Choroid plexus epithelial cell (primary cell): Measurements from ENCODE around the gene CDCA4.
"Not testable (repeated sequence)": the region's sequence is repeated elsewhere in the genome, so short reads cannot be mapped to it uniquely, and the experiment has no call there.

ENCODE experiments used
- DNase-seq: peaks from one replicate; pipeline ENCODE4 v3.0.0-alpha.2; 2010; ENCODE audit warnings: low read depth
- H3K4me3 ChIP-seq: 2 replicates; pipeline ENCODE4 v1.5.1; 2011; ENCODE audit warnings: low read depth, mild to moderate bottlenecking, control low read depth, low read length, moderate library complexity
- TF ChIP-seq, protein P1 (sequence below): conservative IDR thresholded peaks from 2 replicates; pipeline ENCODE4 v1.5.1; 2011; ENCODE audit warnings: low read depth, mild to moderate bottlenecking, control low read depth, inconsistent platforms, low read length, moderate library complexity

The CDCA4 gene

DNA sequence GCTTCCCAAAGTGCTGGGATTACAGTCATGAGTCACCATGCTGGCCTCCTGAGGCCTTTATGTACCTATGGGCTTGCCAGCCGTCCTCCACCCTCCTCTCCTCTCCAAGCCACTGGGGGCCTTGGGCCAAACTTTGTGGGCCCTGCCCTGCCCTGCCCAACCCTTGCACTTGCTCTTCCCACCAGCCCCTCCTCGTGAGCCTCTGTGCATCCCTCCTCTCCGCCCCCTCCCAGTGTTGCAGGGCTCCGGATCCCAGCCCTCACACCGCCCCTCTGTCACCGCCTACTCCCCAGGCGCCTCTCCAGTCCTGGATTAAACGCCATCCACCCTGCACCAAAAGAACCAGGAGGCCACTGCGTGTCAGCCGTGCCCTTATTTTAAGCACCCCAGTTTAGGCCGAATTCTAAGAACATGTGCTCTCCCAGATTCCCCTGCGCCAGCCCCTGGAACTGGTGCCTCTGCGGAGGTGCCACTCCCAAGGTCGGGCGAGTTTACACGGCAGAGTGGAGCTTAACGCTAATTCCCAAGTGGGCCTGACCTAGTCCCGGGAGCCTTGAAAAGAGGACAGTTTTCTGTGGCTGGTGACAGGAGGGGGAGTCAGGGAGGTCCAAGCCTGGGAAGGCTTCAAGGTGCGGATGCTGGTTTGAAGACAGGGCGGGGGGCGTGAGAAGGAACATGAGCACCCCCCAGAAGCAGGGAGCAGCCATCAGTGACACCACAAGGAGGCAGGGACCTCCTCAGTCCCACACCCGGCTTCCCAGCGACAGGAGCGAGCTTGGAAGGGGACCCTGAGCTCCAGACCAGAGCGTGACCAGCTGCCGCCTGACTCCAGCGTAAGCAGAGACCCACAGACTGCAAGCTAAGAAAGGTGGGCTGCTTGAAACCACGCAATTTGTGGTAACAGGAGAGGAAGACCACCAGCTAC is 21.2 kb upstream of the CDCA4 start:
- TF ChIP-seq, protein P1, sequence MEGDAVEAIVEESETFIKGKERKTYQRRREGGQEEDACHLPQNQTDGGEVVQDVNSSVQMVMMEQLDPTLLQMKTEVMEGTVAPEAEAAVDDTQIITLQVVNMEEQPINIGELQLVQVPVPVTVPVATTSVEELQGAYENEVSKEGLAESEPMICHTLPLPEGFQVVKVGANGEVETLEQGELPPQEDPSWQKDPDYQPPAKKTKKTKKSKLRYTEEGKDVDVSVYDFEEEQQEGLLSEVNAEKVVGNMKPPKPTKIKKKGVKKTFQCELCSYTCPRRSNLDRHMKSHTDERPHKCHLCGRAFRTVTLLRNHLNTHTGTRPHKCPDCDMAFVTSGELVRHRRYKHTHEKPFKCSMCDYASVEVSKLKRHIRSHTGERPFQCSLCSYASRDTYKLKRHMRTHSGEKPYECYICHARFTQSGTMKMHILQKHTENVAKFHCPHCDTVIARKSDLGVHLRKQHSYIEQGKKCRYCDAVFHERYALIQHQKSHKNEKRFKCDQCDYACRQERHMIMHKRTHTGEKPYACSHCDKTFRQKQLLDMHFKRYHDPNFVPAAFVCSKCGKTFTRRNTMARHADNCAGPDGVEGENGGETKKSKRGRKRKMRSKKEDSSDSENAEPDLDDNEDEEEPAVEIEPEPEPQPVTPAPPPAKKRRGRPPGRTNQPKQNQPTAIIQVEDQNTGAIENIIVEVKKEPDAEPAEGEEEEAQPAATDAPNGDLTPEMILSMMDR = no peak
- DNase-seq = no peak
- no peak overlapping the region for H3K4me3 ChIP-seq

DNA sequence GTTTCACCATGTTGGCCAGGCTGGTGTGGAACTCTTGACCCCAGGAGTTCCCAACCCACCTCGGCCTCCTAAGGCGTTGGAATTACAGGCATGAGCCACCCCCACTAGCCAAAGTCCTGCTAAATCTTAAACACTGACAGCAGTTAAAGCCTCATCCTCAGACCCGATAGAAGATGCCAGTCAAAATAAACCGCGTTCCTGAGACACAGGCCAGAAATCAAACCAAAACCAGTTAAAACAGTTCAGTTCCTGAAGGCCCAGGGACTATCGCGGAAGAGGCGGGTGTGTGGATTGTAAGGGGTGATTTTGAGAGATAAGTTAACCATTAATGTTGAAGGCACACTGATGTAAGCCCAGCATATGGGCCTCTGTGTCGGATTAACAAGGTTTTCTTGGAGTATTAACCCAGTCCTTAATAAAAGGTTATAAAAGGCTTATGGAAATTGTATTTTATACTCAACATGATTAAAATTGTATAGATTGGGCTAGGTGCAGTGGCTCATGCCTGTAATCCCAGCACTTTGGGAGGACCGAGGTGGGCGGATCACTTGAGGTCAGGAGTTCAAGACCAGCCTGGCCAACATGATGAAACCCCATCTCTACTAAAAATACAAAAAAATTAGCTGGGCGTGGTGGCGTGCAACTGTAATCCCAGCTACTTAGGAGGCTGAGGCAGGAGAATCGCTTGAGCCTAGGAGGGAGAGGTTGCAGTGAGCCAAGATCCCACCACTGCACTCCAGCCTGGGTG is 18.7 kb upstream of the CDCA4 start:
- no peak for DNase-seq
- TF ChIP-seq, protein P1 = no peak
- no peak overlapping the region for H3K4me3 ChIP-seq

DNA sequence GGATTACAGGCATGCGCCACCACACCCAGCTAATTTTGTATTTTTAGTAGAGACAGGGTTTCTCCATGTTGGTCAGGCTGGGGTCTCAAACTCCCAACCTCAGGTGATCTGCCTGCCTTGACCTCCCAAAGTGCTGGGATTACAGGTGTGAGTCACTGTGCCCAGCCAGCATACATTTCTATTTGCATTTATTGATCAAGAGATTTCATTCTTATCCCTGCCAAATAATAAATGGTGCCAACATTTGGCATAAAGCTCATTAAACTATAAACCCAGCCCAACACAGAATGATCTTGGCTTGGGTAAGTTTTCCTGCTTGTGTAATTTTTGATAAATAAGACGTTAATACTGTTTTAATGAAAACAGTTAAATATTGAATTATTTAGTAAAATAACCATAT is 14.7 kb upstream of the CDCA4 start:
- H3K4me3 ChIP-seq, DNase-seq: not testable (repeated sequence)

DNA sequence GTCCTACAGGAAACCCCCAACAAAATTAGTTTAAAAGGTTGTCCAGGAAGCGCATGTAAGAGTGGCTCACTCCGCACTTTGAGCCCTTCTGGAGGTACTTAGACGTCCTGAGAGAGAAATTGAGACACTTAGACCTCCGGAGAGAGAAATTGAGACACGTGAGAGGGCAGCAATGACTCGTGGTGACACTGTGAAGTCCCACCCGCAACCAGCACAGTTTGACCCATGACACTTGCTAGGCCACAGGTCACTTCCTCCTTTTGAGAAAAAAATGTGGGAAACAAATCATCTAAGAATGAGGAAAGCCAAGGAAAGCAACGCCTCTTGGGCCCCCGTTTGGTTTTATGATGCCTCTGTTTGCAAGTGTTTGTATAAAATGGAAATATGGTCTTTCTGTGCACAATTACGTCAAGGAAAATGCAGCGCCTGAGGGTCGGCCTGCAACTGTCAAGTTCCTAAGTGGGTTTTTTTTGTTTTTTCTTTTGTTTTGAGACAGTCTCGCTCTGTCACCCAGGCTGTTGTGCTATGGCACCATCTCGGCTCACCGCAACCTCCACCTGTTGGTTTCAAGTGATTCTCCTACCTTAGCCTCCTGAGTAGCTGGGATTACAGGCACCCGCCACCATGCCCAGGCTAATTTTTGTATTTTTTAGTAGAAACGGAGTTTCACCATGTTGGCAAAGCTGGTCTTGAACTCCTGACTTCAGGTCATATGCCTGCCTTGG is 13.6 kb upstream of the CDCA4 start:
- TF ChIP-seq, protein P1 = no peak
- H3K4me3 ChIP-seq = no peak overlapping the region
- DNase-seq = no peak

DNA sequence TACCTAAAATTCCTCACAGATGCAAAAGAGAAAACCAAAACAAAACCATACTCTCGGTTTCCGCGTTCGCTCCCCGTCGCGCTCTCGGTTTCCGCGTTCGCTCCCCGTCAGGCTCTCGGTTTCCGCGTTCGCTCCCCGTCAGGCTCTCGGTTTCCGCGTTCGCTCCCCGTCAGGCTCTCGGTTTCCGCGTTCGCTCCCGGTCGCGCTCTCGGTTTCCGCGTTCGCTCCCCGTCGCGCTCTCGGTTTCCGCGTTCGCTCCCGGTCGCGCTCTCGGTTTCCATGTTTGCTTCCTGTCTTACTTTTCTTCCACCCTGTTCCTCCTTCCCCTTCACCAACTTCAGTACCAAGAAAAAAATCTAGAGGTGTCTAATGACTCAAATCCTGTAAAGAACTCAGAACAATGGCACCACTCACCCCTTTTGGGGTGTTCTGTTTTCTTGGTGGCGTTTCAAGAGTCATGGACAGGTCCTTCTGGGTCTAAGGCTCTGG is 12.6 kb upstream of the CDCA4 start:
- not testable (repeated sequence) for DNase-seq
- H3K4me3 ChIP-seq = peak overlapping the region; percentile 60

DNA sequence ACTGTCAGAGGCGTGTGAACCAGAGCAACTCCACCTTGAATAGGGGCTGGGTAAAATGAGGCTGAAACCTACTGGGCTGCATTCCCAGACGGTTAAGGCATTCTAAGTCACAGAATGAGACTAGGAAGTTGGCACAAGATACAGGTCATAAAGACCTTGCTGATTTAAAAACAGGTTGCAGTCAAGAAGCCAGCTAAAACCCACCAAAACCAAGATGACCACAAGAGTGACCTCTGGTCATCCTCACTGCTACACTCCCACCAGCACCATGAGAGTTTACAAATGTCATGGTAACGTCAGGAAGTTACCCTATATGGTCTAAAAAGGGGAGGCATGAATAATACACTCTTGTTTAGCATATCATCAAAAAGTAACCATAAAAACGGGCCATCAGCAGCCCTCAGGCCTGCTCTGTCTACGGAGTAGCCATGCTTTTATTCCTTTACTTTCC is 11.6 kb upstream of the CDCA4 start:
- peak; percentile 39 for DNase-seq
- not testable (repeated sequence) for H3K4me3 ChIP-seq

DNA sequence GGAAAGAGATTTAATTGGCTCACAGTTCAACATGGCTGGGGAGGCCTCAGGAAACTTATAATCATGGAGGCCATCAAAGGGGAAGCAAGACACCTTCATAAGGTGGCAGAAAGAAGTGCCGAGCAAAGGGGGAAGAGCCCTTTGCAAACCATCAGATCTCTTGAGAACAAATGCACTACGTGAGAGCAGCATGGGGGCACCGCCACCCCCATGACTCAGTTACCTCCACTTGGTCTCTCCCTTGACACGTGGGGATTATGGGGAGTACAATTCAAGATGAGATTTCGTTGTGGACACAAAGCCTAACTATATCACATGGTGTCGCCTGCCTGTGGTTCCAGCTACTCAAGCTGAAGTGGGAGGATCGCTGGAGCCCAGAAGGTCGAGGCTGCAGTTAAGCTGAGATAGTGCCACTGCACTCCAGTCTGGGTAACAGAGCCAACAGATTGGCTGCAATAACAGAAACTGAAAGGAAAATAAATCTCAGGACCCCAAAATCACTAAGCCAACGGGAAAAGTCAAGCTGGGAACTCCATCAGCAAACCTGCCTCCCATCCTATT is 10.0 kb upstream of the CDCA4 start:
- H3K4me3 ChIP-seq = no peak overlapping the region
- DNase-seq = no peak
- TF ChIP-seq, protein P1 = no peak

DNA sequence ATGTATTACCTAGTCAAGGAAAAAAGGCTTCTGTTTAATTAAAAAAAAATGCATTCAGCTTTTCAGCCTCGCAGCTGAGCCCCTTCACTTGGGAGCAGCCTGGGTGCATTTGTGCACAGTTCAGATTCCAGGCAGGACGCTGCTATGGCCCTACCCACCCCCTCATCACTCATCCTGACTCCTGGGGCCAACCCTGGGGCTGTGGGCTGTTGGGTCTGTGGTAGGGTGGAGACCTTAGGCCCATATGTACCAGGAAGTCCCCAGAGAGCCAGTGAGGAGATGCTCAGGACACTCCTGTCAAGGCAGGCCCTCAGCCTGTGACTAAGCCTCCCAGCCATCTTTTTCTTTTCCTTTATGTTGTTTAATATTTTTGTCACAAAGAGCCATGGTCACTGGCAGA is 9.3 kb upstream of the CDCA4 start:
- TF ChIP-seq, protein P1 = no peak
- DNase-seq = no peak
- no peak overlapping the region for H3K4me3 ChIP-seq
